ENCODE measurements around the gene MYBPC1.

The MYBPC1 gene

DNA sequence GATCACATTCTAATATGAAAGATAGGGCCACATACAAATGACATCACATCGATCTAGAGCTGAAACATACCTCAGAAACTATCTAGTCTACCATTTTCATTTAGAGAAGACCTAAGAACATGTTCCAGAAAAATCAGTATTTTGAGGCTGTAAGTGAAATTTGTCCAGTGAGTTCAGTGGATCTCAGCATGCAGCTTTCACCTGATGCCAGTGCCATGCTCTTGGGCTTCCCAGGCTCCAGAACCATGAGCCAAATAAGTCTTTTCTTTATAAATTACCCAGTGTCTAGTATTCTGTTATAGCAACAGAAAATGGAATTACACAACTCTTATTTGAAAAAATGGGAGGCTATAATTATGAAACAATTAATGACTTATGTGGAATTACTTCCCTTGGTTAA lies 111.6 kb downstream of the MYBPC1 start:
- no peak overlapping the region for H3K4me3 ChIP-seq (ENCODE audit: low read depth, low read length)
- no peaks in the 10 kb centered on the region for H3K9me3 ChIP-seq
- DNase-seq = no peak
- no peaks in the 10 kb centered on the region for H3K27me3 ChIP-seq
- H3K4me1 ChIP-seq = no peaks in the 10 kb centered on the region; the same call in 1 of the 2 replicates
- TF ChIP-seq, protein P1, sequence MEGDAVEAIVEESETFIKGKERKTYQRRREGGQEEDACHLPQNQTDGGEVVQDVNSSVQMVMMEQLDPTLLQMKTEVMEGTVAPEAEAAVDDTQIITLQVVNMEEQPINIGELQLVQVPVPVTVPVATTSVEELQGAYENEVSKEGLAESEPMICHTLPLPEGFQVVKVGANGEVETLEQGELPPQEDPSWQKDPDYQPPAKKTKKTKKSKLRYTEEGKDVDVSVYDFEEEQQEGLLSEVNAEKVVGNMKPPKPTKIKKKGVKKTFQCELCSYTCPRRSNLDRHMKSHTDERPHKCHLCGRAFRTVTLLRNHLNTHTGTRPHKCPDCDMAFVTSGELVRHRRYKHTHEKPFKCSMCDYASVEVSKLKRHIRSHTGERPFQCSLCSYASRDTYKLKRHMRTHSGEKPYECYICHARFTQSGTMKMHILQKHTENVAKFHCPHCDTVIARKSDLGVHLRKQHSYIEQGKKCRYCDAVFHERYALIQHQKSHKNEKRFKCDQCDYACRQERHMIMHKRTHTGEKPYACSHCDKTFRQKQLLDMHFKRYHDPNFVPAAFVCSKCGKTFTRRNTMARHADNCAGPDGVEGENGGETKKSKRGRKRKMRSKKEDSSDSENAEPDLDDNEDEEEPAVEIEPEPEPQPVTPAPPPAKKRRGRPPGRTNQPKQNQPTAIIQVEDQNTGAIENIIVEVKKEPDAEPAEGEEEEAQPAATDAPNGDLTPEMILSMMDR (IDR thresholded peaks at IDR 0.05; ENCODE audit: low read depth, low read length) = no peak
- H3K36me3 ChIP-seq = no peaks in the 10 kb centered on the region

DNA sequence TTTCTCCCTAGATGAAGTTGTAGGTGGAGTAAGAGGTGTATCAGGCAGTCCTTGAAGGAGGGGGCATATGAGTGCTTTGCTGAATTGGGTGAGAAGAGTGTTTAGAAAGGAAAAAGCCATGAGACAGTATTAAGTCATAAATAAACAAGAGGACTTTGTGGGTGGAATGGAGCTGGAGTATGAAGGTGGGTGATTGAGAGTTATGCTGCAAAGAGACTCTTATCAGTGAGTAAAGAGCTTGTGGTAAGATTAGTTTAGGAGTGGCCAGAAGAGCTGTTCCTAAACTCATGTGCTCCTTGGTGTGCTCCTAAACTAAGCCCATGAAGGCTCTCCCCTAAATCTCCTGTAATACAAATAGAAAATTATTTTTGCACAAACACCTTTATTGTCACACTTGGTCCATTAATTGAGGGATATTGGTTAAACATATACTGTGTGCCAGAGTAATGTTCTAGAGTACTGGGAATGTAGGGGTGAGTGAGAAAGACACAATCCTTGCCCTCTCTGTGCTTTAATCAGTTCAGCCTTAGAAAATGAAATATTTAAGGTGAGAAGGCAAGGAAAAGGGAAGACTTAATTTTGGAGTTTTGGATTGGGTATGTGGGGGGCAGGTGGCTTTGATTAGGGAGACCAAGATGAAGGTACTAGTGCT lies 112.5 kb downstream of the MYBPC1 start:
- Histone ChIP-seq H3K4me3 (ENCODE audit: low read depth, low read length) (no peak overlapping the region), H3K4me1 (no peaks in the 10 kb centered on the region; the same call in 1 of the 2 replicates), H3K9me3 (no peaks in the 10 kb centered on the region), H3K36me3 (no peaks in the 10 kb centered on the region), H3K27me3 (no peaks in the 10 kb centered on the region)
- TF ChIP-seq, protein P1 (IDR thresholded peaks at IDR 0.05; ENCODE audit: low read depth, low read length) = no peak
- no peak for DNase-seq

DNA sequence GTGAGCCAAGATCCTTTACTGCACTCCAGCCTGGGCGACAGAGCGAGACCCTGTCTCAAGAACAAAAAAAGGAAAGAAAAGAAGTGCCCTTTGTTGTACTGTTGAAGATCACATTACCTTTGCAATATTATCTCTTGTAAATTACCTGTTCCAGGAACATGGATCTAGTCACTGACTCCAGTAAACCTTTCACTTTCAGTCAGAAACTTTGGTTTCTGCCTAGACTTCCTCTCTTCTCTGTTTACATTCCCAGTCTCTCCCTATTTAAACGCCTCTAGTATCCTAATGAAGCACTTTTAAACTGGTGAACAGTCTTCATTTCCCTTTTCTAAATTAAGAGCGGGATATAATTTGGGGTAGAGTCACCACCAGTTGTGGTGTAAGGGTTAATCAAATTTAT lies 115.5 kb downstream of the MYBPC1 start:
- H3K4me3 ChIP-seq (ENCODE audit: low read depth, low read length) = no peak overlapping the region
- H3K9me3 ChIP-seq = no peaks in the 10 kb centered on the region
- no peaks in the 10 kb centered on the region for H3K36me3 ChIP-seq
- no peak for DNase-seq
- TF ChIP-seq, protein P1 (IDR thresholded peaks at IDR 0.05; ENCODE audit: low read depth, low read length) = no peak
- H3K4me1 ChIP-seq = no peaks in the 10 kb centered on the region
- H3K27me3 ChIP-seq = no peaks in the 10 kb centered on the region

DNA sequence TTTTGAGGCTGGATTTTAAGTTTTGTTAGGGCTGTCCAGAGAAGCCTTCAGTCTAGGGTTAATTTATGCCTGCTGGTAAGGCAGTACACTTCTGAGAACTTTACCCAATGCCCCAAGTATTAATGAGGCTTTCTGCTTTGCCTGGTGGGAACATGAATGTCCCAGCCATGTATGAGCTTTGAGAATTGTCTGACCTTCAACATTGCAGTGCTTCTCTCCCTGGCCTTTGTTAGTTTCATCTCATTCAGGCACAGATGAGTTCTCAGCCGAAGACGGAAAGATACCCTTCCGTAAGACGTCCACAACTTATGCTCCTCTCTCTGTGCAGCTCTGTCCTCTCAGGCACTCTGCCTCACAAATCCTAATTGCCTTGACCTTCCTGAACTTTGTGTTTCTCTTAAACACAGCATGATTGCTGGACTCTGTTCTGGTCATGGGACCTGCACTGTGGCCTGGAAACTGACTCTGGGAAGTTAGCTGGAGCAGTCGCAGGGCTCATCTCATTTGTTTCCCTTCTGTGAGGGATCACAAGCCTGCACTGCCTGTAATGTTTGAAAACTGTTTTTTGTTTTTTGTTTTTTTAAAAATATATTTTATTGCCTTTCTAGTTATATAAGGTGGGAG lies 118.4 kb downstream of the MYBPC1 start:
- H3K9me3 ChIP-seq = no peaks in the 10 kb centered on the region
- no peaks in the 10 kb centered on the region for H3K36me3 ChIP-seq
- no peaks in the 10 kb centered on the region for H3K27me3 ChIP-seq
- TF ChIP-seq, protein P1 (IDR thresholded peaks at IDR 0.05; ENCODE audit: low read depth, low read length) = no peak
- no peak overlapping the region for H3K4me3 ChIP-seq (ENCODE audit: low read depth, low read length)
- DNase-seq = no peak
- no peaks in the 10 kb centered on the region for H3K4me1 ChIP-seq

DNA sequence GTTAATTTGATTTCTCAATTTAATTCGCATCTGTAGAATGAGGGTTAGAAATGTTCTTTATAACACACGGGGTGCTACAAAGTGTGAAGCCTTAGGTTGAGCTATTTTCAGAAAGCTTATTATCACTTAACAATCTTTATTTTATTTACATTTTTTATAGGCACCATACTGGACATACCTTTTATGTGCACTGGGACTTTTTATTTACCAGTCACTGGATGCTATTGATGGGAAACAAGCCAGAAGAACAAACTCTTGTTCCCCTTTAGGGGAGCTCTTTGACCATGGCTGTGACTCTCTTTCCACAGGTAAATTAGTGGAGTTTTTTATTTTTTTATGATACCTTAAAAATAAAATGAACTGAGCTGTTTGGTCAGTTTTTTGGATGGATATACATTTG lies 119.2 kb downstream of the MYBPC1 start:
- TF ChIP-seq, protein P1 (IDR thresholded peaks at IDR 0.05; ENCODE audit: low read depth, low read length) = no peak
- H3K4me3 ChIP-seq (ENCODE audit: low read depth, low read length) = no peak overlapping the region
- no peaks in the 10 kb centered on the region for H3K4me1 ChIP-seq

DNA sequence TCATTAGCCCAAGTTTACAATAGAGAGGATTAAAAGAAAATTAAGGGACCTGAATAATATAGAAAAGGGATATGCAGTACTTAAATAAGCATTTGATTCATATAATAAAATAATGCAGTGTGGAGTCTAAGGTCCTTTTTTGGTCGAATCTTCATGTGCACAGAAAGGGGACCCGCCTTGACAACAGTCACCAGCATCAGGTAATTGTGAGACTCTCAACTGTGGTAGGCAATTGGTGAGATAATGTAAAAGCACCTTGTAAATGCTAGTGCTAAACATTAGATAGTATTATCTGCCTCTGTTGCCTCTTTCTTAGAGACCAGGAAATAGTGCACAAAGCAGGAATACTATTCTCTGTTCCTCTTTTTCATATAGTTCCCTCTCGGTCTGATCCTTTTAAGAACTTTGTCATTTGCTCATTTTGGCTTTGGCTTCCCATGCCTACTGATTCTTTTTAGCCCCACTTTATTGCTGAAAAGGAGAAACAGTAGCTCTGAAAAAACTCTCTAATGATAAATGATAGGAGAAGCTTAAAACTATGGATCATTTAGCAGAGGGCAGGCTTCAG lies 120.2 kb downstream of the MYBPC1 start:
- no peaks in the 10 kb centered on the region for H3K36me3 ChIP-seq
- H3K4me3 ChIP-seq (ENCODE audit: low read depth, low read length) = no peak overlapping the region
- H3K27me3 ChIP-seq = no peaks in the 10 kb centered on the region
- TF ChIP-seq, protein P1 (IDR thresholded peaks at IDR 0.05; ENCODE audit: low read depth, low read length) = no peak
- no peak for DNase-seq
- no peaks in the 10 kb centered on the region for H3K9me3 ChIP-seq
- H3K4me1 ChIP-seq = no peaks in the 10 kb centered on the region

More for the DNA sequence above, 119.2 kb downstream of the MYBPC1 start:
- Histone ChIP-seq H3K27me3 (no peaks in the 10 kb centered on the region), H3K9me3 (no peaks in the 10 kb centered on the region), H3K36me3 (no peaks in the 10 kb centered on the region)
- DNase-seq = no peak
